Neuronal stem cell (in vitro differentiated cells): ENCODE results near the gene BGN. TPM values are rescaled to one million over a fixed set of nuclear protein-coding genes. Genes with fewer than 3 reads are reported as not detected.

Experiments
- DNase-seq: peaks from one replicate; pipeline ENCODE4 v3.0.0-alpha.2; 2013; ENCODE audit warnings: low spot score
- H2AFZ ChIP-seq: one replicate; pipeline ENCODE4 v1.6.1; 2013; ENCODE audit warnings: mild to moderate bottlenecking, low read length, inconsistent platforms
- H2AK5ac ChIP-seq: 2 replicates; pipeline ENCODE4 v1.6.1; 2013; ENCODE audit warnings: low read depth, mild to moderate bottlenecking, inconsistent platforms, low read length, moderate library complexity, mixed read lengths
- H2BK120ac ChIP-seq: 2 replicates; pipeline ENCODE4 v1.6.1; 2013; ENCODE audit warnings: low read depth, mild to moderate bottlenecking, inconsistent platforms, low read length, moderate library complexity, mixed read lengths
- H2BK12ac ChIP-seq: one replicate; pipeline ENCODE4 v1.6.1; 2013; ENCODE audit warnings: low read length, inconsistent platforms
- H2BK15ac ChIP-seq: 2 replicates; pipeline ENCODE4 v1.6.1; 2013; ENCODE audit warnings: mild to moderate bottlenecking, low read length, inconsistent platforms, mixed read lengths
- H2BK5ac ChIP-seq: one replicate; pipeline ENCODE4 v1.6.1; 2013; ENCODE audit warnings: inconsistent platforms, mild to moderate bottlenecking, low read length, moderate library complexity
- H3K14ac ChIP-seq: one replicate; pipeline ENCODE4 v1.6.1; 2013; ENCODE audit warnings: low read length, inconsistent platforms
- H3K18ac ChIP-seq: 2 replicates; pipeline ENCODE4 v1.6.1; 2013; ENCODE audit warnings: low read length, inconsistent platforms
- H3K23ac ChIP-seq: 2 replicates; pipeline ENCODE4 v1.6.1; 2013; ENCODE audit warnings: low read depth, mild to moderate bottlenecking, mixed read lengths, low read length, inconsistent platforms; ENCODE audit not compliant: poor library complexity
- H3K27ac ChIP-seq: replicated peaks from 3 replicates; pipeline ENCODE4 v1.5.1; 2013; ENCODE audit warnings: low read length, inconsistent platforms
- H3K27me3 ChIP-seq, 3 experiments: 2 replicates each; pipeline ENCODE4 v1.6.1; 2013; ENCODE audit warnings: low read length in 3 of 3, mild to moderate bottlenecking in 2 of 3, inconsistent platforms in 1 of 3, low read depth in 1 of 3, mixed read lengths in 1 of 3, moderate library complexity in 1 of 3; ENCODE audit not compliant: control insufficient read depth in 3 of 3, insufficient read depth in 3 of 3
- H3K36me3 ChIP-seq, 2 donors: replicated peaks in 1 of 2; 2 replicates each; pipeline ENCODE4 v1.6.1; 2013; ENCODE audit warnings: low read length in 2 of 2; ENCODE audit not compliant: control insufficient read depth in 2 of 2, insufficient read depth in 2 of 2
- H3K4ac ChIP-seq: 2 replicates; pipeline ENCODE4 v1.6.1; 2013; ENCODE audit warnings: inconsistent platforms, mild to moderate bottlenecking, low read length, moderate library complexity
- H3K4me1 ChIP-seq, 2 donors: 1 replicate in 1 of 2; 2 replicates in 1 of 2; pipeline ENCODE4 v1.6.1; 2013; ENCODE audit warnings: low read length in 2 of 2, low read depth in 1 of 2; ENCODE audit not compliant: control insufficient read depth in 2 of 2, insufficient read depth in 1 of 2
- H3K4me2 ChIP-seq: one replicate; pipeline ENCODE4 v1.6.1; 2013; ENCODE audit warnings: mild to moderate bottlenecking, low read length, inconsistent platforms; ENCODE audit not compliant: insufficient read depth, poor library complexity, severe bottlenecking
- H3K4me3 ChIP-seq, 2 donors: 2 replicates each; pipeline ENCODE4 v1.5.1; 2013; ENCODE audit warnings: low read length in 2 of 2, mild to moderate bottlenecking in 2 of 2, inconsistent platforms in 1 of 2, moderate library complexity in 1 of 2
- H3K79me1 ChIP-seq: one replicate; pipeline ENCODE4 v1.6.1; 2013; ENCODE audit warnings: low read depth, mild to moderate bottlenecking, inconsistent platforms, low read length, moderate library complexity
- H3K9ac ChIP-seq: one replicate; pipeline ENCODE4 v1.6.1; 2013; ENCODE audit warnings: mild to moderate bottlenecking, low read depth, low read length, inconsistent platforms; ENCODE audit not compliant: poor library complexity
- H3K9me3 ChIP-seq, 2 donors: replicated peaks in 1 of 2; 2 replicates each; pipeline versions ENCODE3 to v1.6.1; 2013; ENCODE audit warnings: low read length in 2 of 2, mild to moderate bottlenecking in 2 of 2, inconsistent platforms in 1 of 2, low read depth in 1 of 2, mixed read lengths in 1 of 2, moderate library complexity in 1 of 2; ENCODE audit not compliant: control insufficient read depth in 2 of 2, insufficient read depth in 1 of 2
- H4K8ac ChIP-seq: one replicate; pipeline ENCODE4 v1.6.1; 2013; ENCODE audit warnings: low read depth, mild to moderate bottlenecking, inconsistent platforms, low read length, moderate library complexity
- H4K91ac ChIP-seq: one replicate; pipeline ENCODE4 v1.6.1; 2013; ENCODE audit warnings: low read length, low read depth, mild to moderate bottlenecking, inconsistent platforms; ENCODE audit not compliant: poor library complexity
- WGBS, 2 donors: extraction: QIAGEN DNeasy Blood & Tissue Kit; methylation state at CpG; one replicate each; pipeline ENCODE4 v1.1.7; 2013; ENCODE audit warnings: missing lambda C conversion rate in 2 of 2, mixed read lengths in 1 of 2; ENCODE audit not compliant: insufficient read length in 2 of 2, insufficient replicate concordance in 1 of 2; ENCODE audit errors: extremely low coverage in 2 of 2; 5-methylcytosine and 5-hydroxymethylcytosine counted together
- polyA plus RNA-seq, 2 experiments: library from polyadenylated mRNA; stranded (reverse); fragments of 200-250 nt; gene quantifications; one replicate each; pipeline ENCODE4 v1.2.3, GENCODE V29; 2013

BGN gene
- 3.8 TPM for polyA plus RNA-seq (2013, experiment 1 of 2)
- 4.3 TPM for polyA plus RNA-seq (2013, experiment 2 of 2)

GRCh38 chrX:153494541-153495361 lies at the start of gene BGN:
Gene BGN (plus strand): TSS chrX:153494980. CDS start chrX:153504632, 9,652 bp downstream.
- WGBS, 2 donors, result no CpG with 5 or more reads among the region's 41 CpGs
- H3K14ac ChIP-seq, result no peak within 1 kb of the TSS
- peak within 1 kb of the TSS; percentile 30 for H4K91ac ChIP-seq
- H3K27ac ChIP-seq, result no peak within 1 kb of the TSS
- H3K27me3 ChIP-seq, result peaks cover 0 to 22% (median 0%) of the 10 kb centered on the region in 3 experiments
- no peak for DNase-seq
- H3K9me3 ChIP-seq, result no peaks in the 10 kb centered on the region
- peak within 1 kb of the TSS; percentile 22 for H2BK12ac ChIP-seq
- H3K23ac ChIP-seq, result no peak within 1 kb of the TSS
- H3K4me2 ChIP-seq, result peak within 1 kb of the TSS; percentile 23
- H4K8ac ChIP-seq, result no peak within 1 kb of the TSS
- no peak within 1 kb of the TSS for H3K4ac ChIP-seq
- no peaks in the 10 kb centered on the region for H3K36me3 ChIP-seq
- no peaks in the 10 kb centered on the region for H3K79me1 ChIP-seq
- peak within 1 kb of the TSS; percentile 39 for H2BK5ac ChIP-seq
- H3K4me1 ChIP-seq, result peaks cover 10 to 13% of the 10 kb centered on the region in 2 donors
- H2AK5ac ChIP-seq, result peak within 1 kb of the TSS; percentile 88
- H3K9ac ChIP-seq, result peak within 1 kb of the TSS; percentile 81
- H2BK15ac ChIP-seq, result peak within 1 kb of the TSS; percentile 26
- peak within 1 kb of the TSS; percentile 38 for H3K18ac ChIP-seq
- H3K4me3 ChIP-seq, result peak within 1 kb of the TSS in 1 of 2 donors; percentile 44
- H2AFZ ChIP-seq, result peak within 1 kb of the TSS; percentile 83
- H2BK120ac ChIP-seq, result no peak within 1 kb of the TSS

DNA sequence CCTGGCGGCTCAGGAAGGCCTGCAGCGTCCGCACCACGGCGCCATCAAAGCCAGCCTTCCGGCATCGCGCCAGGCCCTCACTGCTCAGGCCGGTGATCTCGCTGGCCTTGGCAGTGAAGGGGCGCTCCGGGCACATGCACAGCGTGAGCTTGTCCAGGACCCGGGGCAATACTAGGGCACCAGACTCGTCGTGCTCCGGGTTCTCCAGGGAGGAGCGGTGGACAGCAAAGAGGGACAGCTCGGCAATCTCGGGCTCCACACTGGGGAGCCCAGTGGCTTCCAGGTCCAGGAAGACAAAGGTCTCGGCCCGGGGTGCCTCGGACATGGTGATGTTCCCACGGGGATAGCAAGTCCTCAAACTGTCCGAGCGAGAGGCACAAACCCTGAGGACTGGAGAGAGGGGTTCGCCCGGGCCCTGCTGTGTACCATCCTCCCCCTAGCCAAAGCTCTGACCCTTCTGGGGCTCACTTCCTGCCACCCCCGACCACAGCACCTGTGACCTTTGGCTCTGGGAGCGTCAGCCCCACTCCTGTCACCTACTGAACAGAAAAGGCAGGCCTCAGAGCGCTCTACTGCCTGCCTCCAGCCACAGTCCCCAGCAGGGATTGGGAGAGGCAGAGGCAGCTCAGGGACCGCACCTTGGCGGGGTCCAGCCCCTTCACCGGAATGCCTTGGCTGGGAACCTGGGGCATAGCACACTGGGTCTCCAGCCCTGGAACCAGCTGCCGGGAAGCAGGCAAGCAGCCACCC lies 49.5 kb upstream of the BGN start:
- Histone ChIP-seq H3K23ac (no peak overlapping the region), H3K4me3 (no peak overlapping the region), H2BK120ac (no peak overlapping the region), H2BK12ac (no peak overlapping the region), H3K79me1 (peaks cover 1% of the 10 kb centered on the region), H3K18ac (no peak overlapping the region), H4K8ac (no peak overlapping the region), H4K91ac (no peak overlapping the region), H3K27ac (no peak overlapping the region), H3K4me1 (no peaks in the 10 kb centered on the region), H2BK15ac (no peak overlapping the region), H3K36me3 (peaks cover 2 to 8% of the 10 kb centered on the region in 2 donors), H3K9me3 (no peaks in the 10 kb centered on the region), H3K4me2 (no peak overlapping the region), H3K4ac (no peak overlapping the region), H2BK5ac (no peak overlapping the region), H2AK5ac (no peak overlapping the region), H3K27me3 (peaks cover 0 to 12% (median 0%) of the 10 kb centered on the region in 3 experiments), H3K14ac (no peak overlapping the region), H2AFZ (no peak overlapping the region), H3K9ac (no peak overlapping the region)
- WGBS, 2 donors, result no CpG with 5 or more reads among the region's 35 CpGs
- no peak for DNase-seq

DNA sequence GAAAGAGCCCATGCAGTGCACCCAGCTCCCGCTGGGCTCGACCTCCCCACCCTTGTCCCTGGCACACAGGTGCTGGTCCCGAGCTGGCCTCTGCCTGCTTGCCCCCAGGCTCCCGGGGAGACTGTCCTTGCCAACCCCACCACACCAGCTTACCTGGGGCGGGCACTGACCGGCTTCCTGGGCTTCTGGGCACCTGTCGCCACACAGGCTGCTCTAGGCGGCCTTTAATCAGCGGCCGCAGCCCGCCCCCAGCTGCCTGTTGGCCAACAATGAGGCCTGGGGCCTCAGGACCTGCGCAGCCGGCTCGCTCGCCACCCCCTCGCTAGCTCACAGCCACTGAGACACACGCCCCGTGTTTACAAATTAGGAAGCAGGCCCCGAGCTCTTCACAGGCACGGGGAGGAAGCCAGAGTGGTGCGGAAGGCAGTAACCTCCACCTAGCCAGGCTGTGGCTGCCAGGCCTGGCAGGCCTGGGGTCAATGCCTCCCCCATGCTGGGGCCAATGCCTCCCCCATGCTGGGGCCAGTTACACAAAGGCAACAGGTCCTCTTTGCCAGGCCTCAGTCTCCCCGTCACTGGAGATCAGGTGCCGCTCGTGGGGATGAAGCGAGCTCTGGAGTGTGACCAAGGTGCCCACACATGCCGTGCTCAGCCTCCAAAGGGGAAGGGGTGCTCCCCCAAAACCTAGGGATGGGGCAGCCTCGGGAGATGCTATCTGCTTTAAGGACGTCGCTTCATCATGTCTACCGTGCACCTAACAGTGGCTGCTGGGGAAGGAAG lies 48.7 kb upstream of the BGN start, which contains the start of gene TREX2:
Gene TREX2, minus strand, starts transcription at position 201 of the 780 bp plus-strand sequence. CDS start 626 bp downstream, outside the sequence.
- no peak within 1 kb of the TSS for H3K27ac ChIP-seq
- peak within 1 kb of the TSS; percentile 17 for H3K18ac ChIP-seq
- no peak for DNase-seq
- peaks cover 0 to 17% (median 0%) of the 10 kb centered on the region in 3 experiments for H3K27me3 ChIP-seq
- no peak within 1 kb of the TSS for H3K14ac ChIP-seq
- no peak within 1 kb of the TSS for H2BK5ac ChIP-seq
- no peaks in the 10 kb centered on the region for H3K9me3 ChIP-seq
- H2BK15ac ChIP-seq, result no peak within 1 kb of the TSS
- H3K4me3 ChIP-seq, result no peak within 1 kb of the TSS
- H2AFZ ChIP-seq, result no peak within 1 kb of the TSS
- H2AK5ac ChIP-seq, result no peak within 1 kb of the TSS
- H3K9ac ChIP-seq, result no peak within 1 kb of the TSS
- peaks cover 1% of the 10 kb centered on the region for H3K79me1 ChIP-seq
- H3K4ac ChIP-seq, result no peak within 1 kb of the TSS
- no peak within 1 kb of the TSS for H4K91ac ChIP-seq
- H3K36me3 ChIP-seq, result peaks cover 2 to 8% of the 10 kb centered on the region in 2 donors
- no peak within 1 kb of the TSS for H3K4me2 ChIP-seq
- no peak within 1 kb of the TSS for H4K8ac ChIP-seq
- H3K4me1 ChIP-seq, result no peaks in the 10 kb centered on the region
- no peak within 1 kb of the TSS for H2BK120ac ChIP-seq
- no peak within 1 kb of the TSS for H2BK12ac ChIP-seq
- H3K23ac ChIP-seq, result no peak within 1 kb of the TSS
- no CpG with 5 or more reads among the region's 30 CpGs for WGBS, 2 donors
